ENCODE data around the gene CCDC54. TPM values are rescaled to one million over a fixed set of nuclear protein-coding genes. Genes with fewer than 3 reads are reported as not detected.

Gene CCDC54
- total and polyA plus RNA-seq, 2 of the 8 experiments (the other 6 are each of a cell fraction or from before 2014, with no cell fraction given), result not detected

- Histone ChIP-seq H3K23me2 (ENCODE audit: low read depth, low read length) (no peaks in the 10 kb centered on the region), H3K27me3 (replicated peaks in 1 of 4; ENCODE audit: control insufficient read depth in 3 of 4, extremely low read depth in 1 of 4, insufficient read depth in 3 of 4, low read length in 3 of 4) (no peaks in the 10 kb centered on the region), H4K8ac (ENCODE audit: extremely low read depth, insufficient read depth, low read length) (no peak overlapping the region; the same call in 1 of the 2 replicates), H3K9ac (replicated peaks in 1 of 4; ENCODE audit: extremely low read depth in 1 of 4, low read depth in 3 of 4, low read length in 3 of 4) (no peak overlapping the region), H3K56ac (replicated peaks; ENCODE audit: insufficient read length, low read depth, low read length) (no peak overlapping the region), H3K79me1 (ENCODE audit: low read depth, low read length) (no peaks in the 10 kb centered on the region), H4K5ac (ENCODE audit: insufficient read length, low read depth, low read length) (no peak overlapping the region), H2BK15ac (ENCODE audit: low read length) (no peak overlapping the region), H3K79me2 (ENCODE audit: control insufficient read depth in 1 of 2, insufficient read depth in 2 of 2, low read length in 2 of 2) (no peaks in the 10 kb centered on the region), H4K20me1 (replicated peaks in 1 of 2; ENCODE audit: control insufficient read depth in 1 of 2, insufficient read depth in 2 of 2, low read length in 2 of 2) (no peaks in the 10 kb centered on the region), H3K4ac (replicated peaks; ENCODE audit: insufficient read length, low read depth, low read length) (no peak overlapping the region), H3K4me3 (ENCODE audit: extremely low read depth in 1 of 4, insufficient read depth in 2 of 4, low read depth in 3 of 4, low read length in 4 of 4) (no peak overlapping the region), H2BK5ac (ENCODE audit: low read depth, low read length) (no peak overlapping the region), H3K36me3 (ENCODE audit: control insufficient read depth in 2 of 4, insufficient read depth in 4 of 4, low read length in 3 of 4) (no peaks in the 10 kb centered on the region), H2BK120ac (replicated peaks; ENCODE audit: low read depth, low read length) (no peak overlapping the region), H3K4me2 (ENCODE audit: insufficient read depth in 1 of 2, low read depth in 2 of 2, low read length in 2 of 2) (no peak overlapping the region), H2BK20ac (ENCODE audit: low read length) (no peak overlapping the region), H3K14ac (ENCODE audit: insufficient read length) (no peak overlapping the region), H3K4me1 (replicated peaks in 1 of 4; ENCODE audit: control insufficient read depth in 3 of 4, insufficient read depth in 4 of 4, low read length in 3 of 4) (no peaks in the 10 kb centered on the region), H3K9me3 (ENCODE audit: insufficient read depth in 2 of 2, low read depth in 1 of 2, low read length in 1 of 2) (peaks cover 0 to 4% of the 10 kb centered on the region in 2 experiments; a peak in 1 of 4 replicates), H4K91ac (replicated peaks; ENCODE audit: insufficient read length, low read length) (no peak overlapping the region), H3K27ac (ENCODE audit: low read depth, low read length) (no peak overlapping the region), H2AK5ac (ENCODE audit: low read depth, low read length) (no peak overlapping the region), H3K18ac (ENCODE audit: extremely low read depth, low read length) (no peak overlapping the region), H3K23ac (ENCODE audit: insufficient read length) (no peak overlapping the region), H2BK12ac (ENCODE audit: low read depth, low read length) (no peak overlapping the region), H2AFZ (ENCODE audit: low read length) (no peak overlapping the region)
- DNase-seq (ENCODE audit: low read depth in 1 of 2, low spot score in 2 of 2), result no peak
- no peak for TF ChIP-seq NANOG (IDR thresholded peaks at IDR 0.05; ENCODE audit: insufficient read depth, low read depth, low read length, poor library complexity, severe bottlenecking)
- no peak for TF ChIP-seq GABPA (IDR thresholded peaks at IDR 0.05; ENCODE audit: borderline replicate concordance, insufficient read depth, low read length)
- no peak for TF ChIP-seq CHD1 (IDR thresholded peaks at IDR 0.05; ENCODE audit: low read depth, low read length)
- TF ChIP-seq E2F6 (IDR thresholded peaks at IDR 0.05), result no peak
- TF ChIP-seq ATF2 (IDR thresholded peaks at IDR 0.05; ENCODE audit: low read length), result no peak
- no peak for TF ChIP-seq POLR2AphosphoS5 (IDR thresholded peaks at IDR 0.05; ENCODE audit: low read depth, low read length)
- FAIRE-seq, result no peak
- WGBS, 2 experiments (ENCODE audit: extremely low coverage in 1 of 2, insufficient coverage in 1 of 2, insufficient read length in 1 of 2, insufficient replicate concordance in 2 of 2, low coverage in 1 of 2, low lambda C conversion rate in 2 of 2, missing lambda C conversion rate in 1 of 2), result 93% methylated on average over 5 of the region's 5 CpGs; no CpG with 5 or more reads in 1 of the 2 experiments
- ChIA-PET POLR2A (ENCODE audit: partially characterized antibody) (no interaction called here), CTCF (ENCODE audit: partially characterized antibody) (interaction anchor here (1.0 to 12.0 kb wide), 6 partner anchors 8 to 243 kb away, joined by 3 to 97 read pairs (median 4); no protein-coding TSS in a partner anchor)
Measured at GRCh38 chr3:107408513-107408912, 31.3 kb downstream of the CCDC54 start.
